GM12864 (cell line): ENCODE results near the gene MED7.

Experiments
- DNase-seq: peaks from one replicate; pipeline ENCODE4 v3.0.0-alpha.2; 2011; ENCODE audit warnings: low read depth
- H3K4me3 ChIP-seq: 2 replicates; pipeline ENCODE4 v1.5.1; 2011; ENCODE audit warnings: mild to moderate bottlenecking, low read depth, low read length, control low read depth
- CTCF ChIP-seq: IDR thresholded peaks from 2 replicates; pipeline ENCODE4 v1.5.1; 2011; ENCODE audit warnings: low read depth, mild to moderate bottlenecking, moderate library complexity, low read length, control low read depth, inconsistent platforms; ENCODE audit errors: missing control alignments

The MED7 gene

GRCh38 chr5:157164521-157164920, 21.9 kb upstream of the MED7 start:
- H3K4me3 ChIP-seq = no peak overlapping the region
- no peak for TF ChIP-seq CTCF
- no peak for DNase-seq

GRCh38 chr5:157162919-157163510, 20.4 kb upstream of the MED7 start:
- no peak overlapping the region for H3K4me3 ChIP-seq
- no peak for DNase-seq
- TF ChIP-seq CTCF = no peak

GRCh38 chr5:157161996-157162395, 19.3 kb upstream of the MED7 start:
- no peak for TF ChIP-seq CTCF

GRCh38 chr5:157160001-157160400, 17.3 kb upstream of the MED7 start:
- H3K4me3 ChIP-seq = no peak overlapping the region
- no peak for DNase-seq
- no peak for TF ChIP-seq CTCF

More at GRCh38 chr5:157161996-157162395, 19.3 kb upstream of the MED7 start:
- no peak for DNase-seq
- no peak overlapping the region for H3K4me3 ChIP-seq

- TF ChIP-seq CTCF = no peak
- DNase-seq = no peak
- no peak overlapping the region for H3K4me3 ChIP-seq
These were observed 16.6 kb upstream of the MED7 start for GRCh38 chr5:157159209-157159751.

- no peak overlapping the region for H3K4me3 ChIP-seq
- no peak for TF ChIP-seq CTCF
- DNase-seq = no peak
These were observed 14.7 kb upstream of the MED7 start for GRCh38 chr5:157157293-157157891.

- no peak for DNase-seq
- no peak overlapping the region for H3K4me3 ChIP-seq
- TF ChIP-seq CTCF = no peak
These were observed 12.6 kb upstream of the MED7 start for GRCh38 chr5:157155297-157155696.
